IPS DF 4.7 (cell line): ENCODE data around the gene SMIM41.
A peak's percentile ranks its signal among the peaks of the same experiment; 100 is the strongest.

Experiments
- DNase-seq: peaks from one replicate; pipeline ENCODE4 v3.0.0-alpha.2; 2013; ENCODE audit warnings: low spot score; ENCODE audit errors: extremely low read depth

SMIM41 gene

GRCh38 chr12:52063082-52063924 is 16.2 kb upstream of the SMIM41 start:
- DNase-seq: no peak

GRCh38 chr12:52063981-52064649 is 15.4 kb upstream of the SMIM41 start:
- DNase-seq: no peak

DNA sequence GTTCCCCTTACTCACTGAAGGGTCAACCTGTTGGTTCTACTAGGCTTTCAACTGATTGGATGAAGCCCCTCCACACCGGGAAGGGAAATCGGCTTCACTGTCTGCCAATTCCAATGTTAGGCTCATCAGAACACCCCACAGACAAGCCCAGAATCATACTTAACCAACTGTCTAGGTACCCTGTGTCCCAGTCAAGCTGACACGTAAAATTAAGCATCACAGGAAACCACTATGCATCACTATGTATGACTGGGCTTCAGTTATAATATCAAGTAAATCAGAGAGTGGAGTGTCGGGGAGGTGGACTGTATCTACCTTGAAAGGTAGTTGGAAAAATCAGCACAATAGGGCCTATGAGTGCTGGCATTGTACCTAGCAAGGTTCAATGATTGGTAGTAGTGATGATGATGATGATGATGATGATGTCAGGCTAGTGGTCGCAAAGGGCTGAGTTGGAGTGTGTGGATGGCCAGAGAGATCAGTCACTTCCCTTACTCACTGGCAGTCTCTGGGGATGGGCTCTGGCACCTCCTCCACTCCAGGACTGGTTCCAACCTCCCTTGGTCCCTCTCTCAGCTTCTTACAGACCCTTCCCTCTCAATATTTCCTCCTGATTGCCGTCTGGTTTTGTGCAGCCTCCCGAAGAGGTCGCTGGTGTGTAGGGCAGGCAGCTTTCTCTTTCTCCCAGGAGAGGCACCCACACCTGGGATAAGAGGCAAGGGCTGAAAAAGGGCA is 13.0 kb upstream of the SMIM41 start:
- DNase-seq: no peak

DNA sequence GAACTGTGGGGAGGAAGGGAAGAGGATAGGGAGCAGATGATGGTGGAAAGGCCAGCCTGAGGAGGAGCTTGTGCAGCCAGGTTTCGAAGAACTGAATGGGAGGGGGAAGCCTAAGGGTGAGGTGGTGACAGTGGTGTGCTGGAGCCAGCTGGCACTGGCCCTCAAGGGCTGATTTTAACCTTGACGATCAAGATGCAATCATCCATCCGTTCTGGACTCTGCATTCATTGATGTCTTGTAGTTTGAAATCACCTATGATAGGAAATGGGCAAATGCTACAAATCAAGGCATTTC is 12.5 kb upstream of the SMIM41 start:
- DNase-seq: no peak

GRCh38 chr12:52069327-52070184 is 9.9 kb upstream of the SMIM41 start, which contains the start of gene ATG101:
Gene ATG101, plus strand, starts transcription at chr12:52069978. Its CDS starts 3,673 bp downstream, at chr12:52073651.
- peak; percentile 86 for DNase-seq

DNA sequence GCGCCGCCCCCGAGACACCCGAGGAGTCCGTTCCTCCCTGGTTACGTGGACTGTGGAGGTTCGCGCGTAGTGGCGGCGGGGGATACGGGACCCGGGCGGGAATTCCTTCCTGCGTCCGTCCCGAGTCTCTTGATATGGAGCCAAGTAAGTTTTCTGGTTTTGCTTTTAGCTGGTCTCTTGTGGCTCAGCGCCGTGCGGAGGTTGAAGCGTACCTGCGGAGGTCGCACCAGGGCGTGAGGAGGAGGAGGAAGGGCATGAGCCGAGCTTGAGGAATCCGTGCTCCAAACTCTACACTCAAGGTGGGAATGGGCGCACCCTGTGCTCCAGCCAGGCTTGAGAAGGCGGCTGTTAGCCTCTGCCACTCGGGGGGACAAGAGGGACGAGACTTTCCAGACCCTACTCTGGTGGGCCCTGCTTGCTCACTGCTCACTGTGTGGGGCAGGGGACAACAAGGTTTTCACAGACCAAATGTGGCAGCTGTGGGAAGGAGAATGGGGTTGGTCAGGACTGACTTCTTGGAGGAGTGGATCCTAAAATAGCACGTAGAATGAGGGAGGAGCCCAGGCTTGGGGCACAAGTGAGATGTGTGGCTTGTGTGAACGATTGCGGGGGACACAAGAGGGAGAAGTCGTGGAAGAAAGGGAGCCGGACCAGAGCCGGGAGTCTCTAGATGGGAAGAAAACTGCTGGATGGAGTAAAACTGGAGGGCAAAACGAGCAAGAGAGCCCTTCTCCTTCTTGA is 9.1 kb upstream of the SMIM41 start:
- no peak for DNase-seq

GRCh38 chr12:52073531-52074381 is 5.7 kb upstream of the SMIM41 start:
- DNase-seq: no peak

DNA sequence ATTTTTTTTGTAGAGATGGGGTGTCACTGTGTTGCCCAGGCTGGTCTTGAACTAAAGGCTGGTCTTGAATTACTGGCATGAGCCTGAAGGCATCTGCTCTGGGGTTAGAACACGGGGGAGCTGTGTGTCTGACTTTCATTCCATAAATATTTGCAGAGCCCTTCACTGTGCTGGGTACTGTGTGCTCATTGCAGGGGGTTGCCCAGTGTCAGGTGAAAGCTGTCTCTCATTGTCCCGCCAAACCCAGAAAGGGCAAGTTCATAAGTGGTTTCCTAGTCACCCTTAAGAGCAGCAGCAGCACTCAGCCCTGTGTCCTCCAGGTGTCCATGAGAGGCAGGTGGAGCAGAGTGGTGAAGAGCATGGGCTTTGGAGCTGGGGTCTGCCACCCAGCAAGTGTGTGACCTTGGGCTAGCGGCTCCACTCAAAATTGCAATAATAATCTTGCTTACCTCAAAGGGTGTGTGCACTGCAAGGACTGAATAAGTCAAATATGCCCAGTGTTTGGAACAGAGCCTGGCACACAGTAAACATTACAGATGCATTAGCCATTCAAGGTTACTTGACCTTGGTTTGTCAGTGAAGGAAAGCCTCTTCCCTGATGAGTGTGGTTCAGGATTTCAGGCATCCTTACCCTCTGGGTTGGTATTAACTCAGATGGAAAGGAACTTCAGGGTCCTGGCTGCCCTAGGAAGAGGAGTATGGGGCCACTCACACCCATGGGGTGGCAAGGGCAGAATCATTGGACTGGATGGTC is 4.4 kb upstream of the SMIM41 start:
- no peak for DNase-seq

GRCh38 chr12:52076811-52077210 is 2.7 kb upstream of the SMIM41 start:
- DNase-seq: no peak

DNA sequence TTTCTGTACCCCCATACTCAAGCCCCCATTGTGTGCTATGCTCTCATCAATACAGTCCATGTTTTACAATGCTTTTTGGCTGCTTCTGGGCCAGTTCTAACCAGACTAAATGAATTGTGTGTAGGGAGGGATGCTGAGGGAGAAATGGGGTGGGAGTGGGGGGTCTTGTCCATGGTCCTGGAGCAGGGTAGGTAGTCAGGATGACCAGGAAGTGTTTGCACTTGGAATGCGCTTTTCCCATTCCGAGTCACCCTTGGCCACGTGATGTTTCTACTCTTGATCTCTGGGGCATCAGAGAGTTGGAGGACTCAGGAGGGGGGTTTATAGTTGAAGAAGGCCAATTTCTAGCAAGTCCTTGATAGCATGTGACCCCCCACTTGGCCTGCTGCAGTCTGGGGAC is 1.2 kb upstream of the SMIM41 start:
- no peak for DNase-seq

DNA sequence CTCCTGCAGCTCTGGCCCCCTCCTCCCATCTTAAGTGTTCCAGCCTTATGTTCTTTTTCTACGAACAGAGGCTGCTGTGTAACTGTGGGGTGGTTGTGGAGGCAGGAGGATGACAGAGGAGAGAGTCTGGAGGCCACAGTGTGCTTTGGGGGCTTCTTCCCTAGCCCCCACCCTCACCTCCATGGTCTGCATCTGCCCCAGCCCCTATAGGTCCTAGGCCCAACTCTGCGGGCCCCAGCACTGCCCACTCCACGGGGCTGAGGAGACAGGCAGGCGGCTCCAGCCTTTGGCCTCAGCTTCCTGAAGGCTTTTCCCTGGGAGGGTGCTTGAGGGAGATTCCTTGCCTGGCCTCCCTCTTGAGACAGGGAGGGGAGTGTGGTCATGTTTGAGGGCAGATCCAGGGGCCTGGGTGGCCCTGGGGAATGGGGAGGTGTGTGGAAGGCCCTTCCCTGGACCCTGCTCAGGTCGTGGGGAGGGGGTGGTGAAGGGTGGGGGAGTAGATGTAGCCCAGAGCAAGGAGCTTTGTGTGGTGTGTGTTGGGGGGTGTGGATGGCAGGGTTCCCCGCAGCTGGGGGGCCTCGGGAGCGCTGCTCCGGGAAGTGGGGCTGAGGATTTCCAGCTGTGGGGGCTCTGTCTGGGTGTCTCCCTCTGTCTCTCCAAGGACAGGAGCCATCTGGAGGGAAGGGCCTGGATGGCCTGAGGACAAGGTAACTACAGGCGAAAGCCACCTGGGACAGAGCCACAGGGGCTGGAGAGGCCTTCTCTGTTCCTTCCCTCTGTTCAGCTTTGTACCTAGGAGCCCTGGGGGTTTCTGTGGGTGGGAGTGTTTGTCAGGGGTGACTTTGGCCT is 1.1 kb downstream of the SMIM41 start:
- DNase-seq: no peak

GRCh38 chr12:52081263-52081733 is 1.8 kb downstream of the SMIM41 start:
- DNase-seq: no peak

GRCh38 chr12:52082026-52082668 is 2.6 kb downstream of the SMIM41 start:
- no peak for DNase-seq

- DNase-seq: no peak
Measured at GRCh38 chr12:52082669-52082987, 3.1 kb downstream of the SMIM41 start.

- DNase-seq: peak; percentile 14
Measured at GRCh38 chr12:52082988-52083637, 3.6 kb downstream of the SMIM41 start.

DNA sequence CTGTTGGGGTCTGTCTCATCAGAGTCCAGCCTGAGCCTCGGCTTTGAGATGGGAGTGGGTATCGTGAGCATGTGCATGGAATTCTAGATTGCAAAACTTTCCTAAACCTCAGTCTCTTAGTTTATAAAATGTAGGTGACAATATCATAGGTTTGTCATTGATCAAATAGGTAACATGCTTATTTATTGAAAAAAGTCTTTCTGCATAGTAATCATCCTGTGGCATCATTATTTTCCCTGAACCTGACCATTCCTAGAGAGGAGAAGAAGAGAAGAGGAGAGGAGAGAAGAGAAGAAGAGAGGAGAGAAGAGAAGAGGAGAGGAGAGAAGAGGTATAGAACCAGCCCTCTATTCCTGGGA is 4.1 kb downstream of the SMIM41 start:
- DNase-seq: no peak
